Kidney (tissue), 14 donors: ENCODE results near the gene SCAMP2. TPM values are rescaled to one million over a fixed set of nuclear protein-coding genes. Genes with fewer than 3 reads are reported as not detected.

Experiments
- DNase-seq, 5 donors: peaks; one replicate each; pipeline ENCODE4 v3.0.0-alpha.2; 2013 to 2020
- FAIRE-seq: peaks from 2 replicates; lab custom pipeline; 2012; peaks lifted over from hg19 to GRCh38; lab: Jason Lieb, UNC
- H3K27ac ChIP-seq, 2 donors: one replicate each; pipeline ENCODE4 v1.7.0; 2013; ENCODE audit warnings: low read depth in 2 of 2, low read length in 2 of 2, inconsistent platforms in 1 of 2
- H3K27me3 ChIP-seq: one replicate; pipeline ENCODE4 v1.7.1; 2013; ENCODE audit warnings: low read length, inconsistent platforms; ENCODE audit not compliant: control insufficient read depth, insufficient read depth
- H3K36me3 ChIP-seq, 3 donors: one replicate each; pipeline versions ENCODE4 v1.7.0 to v1.7.1; 2013; ENCODE audit warnings: low read length in 3 of 3, control low read depth in 1 of 3, inconsistent platforms in 1 of 3; ENCODE audit not compliant: insufficient read depth in 3 of 3, control insufficient read depth in 2 of 3
- H3K4me1 ChIP-seq, 3 donors: one replicate each; pipeline versions ENCODE4 v1.7.0 to v1.7.1; 2013; ENCODE audit warnings: low read length in 3 of 3, inconsistent platforms in 1 of 3, low read depth in 1 of 3; ENCODE audit not compliant: control insufficient read depth in 2 of 3, insufficient read depth in 2 of 3
- H3K4me3 ChIP-seq, 3 donors: one replicate each; pipeline versions ENCODE4 v1.7.0 to v1.8.1; 2013; ENCODE audit warnings: low read length in 3 of 3, control low read depth in 1 of 3, inconsistent platforms in 1 of 3
- H3K9ac ChIP-seq, 3 donors: one replicate each; pipeline versions ENCODE4 v1.7.0 to v1.7.1; 2013; ENCODE audit warnings: low read length in 3 of 3, control low read depth in 1 of 3, inconsistent platforms in 1 of 3
- H3K9me3 ChIP-seq, 3 donors: one replicate each; pipeline versions ENCODE4 v1.7.0 to v1.7.1; 2013; ENCODE audit warnings: low read length in 3 of 3, control low read depth in 1 of 3, inconsistent platforms in 1 of 3; ENCODE audit not compliant: control insufficient read depth in 2 of 3, insufficient read depth in 1 of 3
- intact Hi-C: fragments of 100-400 bp; cut with DNase I; formaldehyde crosslinking; loops from one replicate; pipeline ENCODE4 v1.11.1; 2022
- polyA plus RNA-seq: library from polyadenylated mRNA; stranded (reverse); fragments of 350-450 nt; fragmentation: Illumina TruSeq; extraction: RNeasy Lipid Tissue Mini Kit (QIAGEN cat#74804); gene quantifications from one replicate; pipeline ENCODE4 v1.2.3, GENCODE V29; 2014; ENCODE audit warnings: low read depth, low replicate concordance; ENCODE audit not compliant: insufficient read depth
- total RNA-seq: library from RNA; stranded (reverse); fragmentation: NEBNext Ultra II Directional; extraction: Animal tissue kit (Norgen Biotek cat#: 25700); gene quantifications from one replicate; pipeline ENCODE4 v1.2.1, GENCODE V29; 2021
- TF ChIP-seq, protein P1 (sequence below): IDR thresholded peaks from 3 replicates; pipeline ENCODE4 v1.5.1; 2012; ENCODE audit warnings: mild to moderate bottlenecking, moderate library complexity, borderline replicate concordance; ENCODE audit not compliant: insufficient read depth; ENCODE audit errors: extremely low read depth
- donor health status: control.
- donor health status: control.
- donor health status: control.
- donor health status: control.
- donor health status: control.
- donor health status: DM: yes; HTN: yes; CAD: no.
- donor health status: Normal renal cell carcinoma (clear cell type).

Gene SCAMP2
- total and polyA plus RNA-seq, 2 donors from 2014 or later = 87.9 to 102 TPM

DNA sequence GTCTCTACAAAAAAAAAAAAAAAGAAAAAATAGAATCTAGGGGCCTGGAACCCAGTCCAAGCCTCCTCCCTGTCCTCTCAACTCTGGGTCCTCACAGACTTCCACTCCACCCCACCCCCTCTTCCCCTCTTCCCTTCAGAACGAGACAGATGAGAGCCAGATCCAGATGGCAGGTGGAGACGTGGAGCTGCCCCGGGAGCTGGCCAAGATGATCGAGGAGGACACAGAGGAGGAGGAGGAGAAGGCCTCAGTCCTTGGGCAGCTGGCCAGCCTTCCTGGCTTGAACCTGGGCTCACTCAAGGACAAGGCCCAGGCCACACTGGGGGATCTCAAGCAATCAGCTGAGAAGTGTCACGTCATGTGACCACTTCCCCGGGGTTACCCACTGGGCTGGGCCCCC is 43.2 kb downstream of the SCAMP2 start:
- intact Hi-C loops = no loop called here
- H3K27me3 ChIP-seq = peaks cover 4% of the 10 kb centered on the region
- no peak for FAIRE-seq

DNA sequence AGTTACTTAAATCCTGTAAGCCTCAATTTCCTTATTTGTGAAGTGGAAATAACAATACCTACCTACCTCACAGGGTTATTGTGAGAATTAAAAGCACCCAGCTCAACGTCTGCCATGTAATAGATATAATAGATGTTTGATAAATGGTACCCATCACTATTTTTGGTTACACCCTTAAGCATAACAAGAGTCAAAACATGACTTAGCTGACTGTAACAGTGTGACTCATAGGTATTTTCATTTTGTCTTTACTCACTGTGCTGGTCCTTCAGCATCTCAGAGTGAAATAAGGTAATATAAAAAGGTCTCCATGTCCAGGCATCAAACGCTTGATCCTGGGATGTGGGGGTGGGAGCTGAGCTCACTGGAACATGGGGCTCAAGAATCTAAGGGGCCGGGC is 43.7 kb downstream of the SCAMP2 start:
- no peaks in the 10 kb centered on the region for H3K4me1 ChIP-seq

More for the DNA sequence above, 43.2 kb downstream of the SCAMP2 start:
- Histone ChIP-seq H3K4me1 (no peaks in the 10 kb centered on the region), H3K4me3 (no peak overlapping the region), H3K36me3 (no peaks in the 10 kb centered on the region), H3K9me3 (no peaks in the 10 kb centered on the region), H3K27ac (no peak overlapping the region), H3K9ac (no peak overlapping the region)
- no peak for DNase-seq
- TF ChIP-seq, protein P1, sequence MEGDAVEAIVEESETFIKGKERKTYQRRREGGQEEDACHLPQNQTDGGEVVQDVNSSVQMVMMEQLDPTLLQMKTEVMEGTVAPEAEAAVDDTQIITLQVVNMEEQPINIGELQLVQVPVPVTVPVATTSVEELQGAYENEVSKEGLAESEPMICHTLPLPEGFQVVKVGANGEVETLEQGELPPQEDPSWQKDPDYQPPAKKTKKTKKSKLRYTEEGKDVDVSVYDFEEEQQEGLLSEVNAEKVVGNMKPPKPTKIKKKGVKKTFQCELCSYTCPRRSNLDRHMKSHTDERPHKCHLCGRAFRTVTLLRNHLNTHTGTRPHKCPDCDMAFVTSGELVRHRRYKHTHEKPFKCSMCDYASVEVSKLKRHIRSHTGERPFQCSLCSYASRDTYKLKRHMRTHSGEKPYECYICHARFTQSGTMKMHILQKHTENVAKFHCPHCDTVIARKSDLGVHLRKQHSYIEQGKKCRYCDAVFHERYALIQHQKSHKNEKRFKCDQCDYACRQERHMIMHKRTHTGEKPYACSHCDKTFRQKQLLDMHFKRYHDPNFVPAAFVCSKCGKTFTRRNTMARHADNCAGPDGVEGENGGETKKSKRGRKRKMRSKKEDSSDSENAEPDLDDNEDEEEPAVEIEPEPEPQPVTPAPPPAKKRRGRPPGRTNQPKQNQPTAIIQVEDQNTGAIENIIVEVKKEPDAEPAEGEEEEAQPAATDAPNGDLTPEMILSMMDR = no peak

DNA sequence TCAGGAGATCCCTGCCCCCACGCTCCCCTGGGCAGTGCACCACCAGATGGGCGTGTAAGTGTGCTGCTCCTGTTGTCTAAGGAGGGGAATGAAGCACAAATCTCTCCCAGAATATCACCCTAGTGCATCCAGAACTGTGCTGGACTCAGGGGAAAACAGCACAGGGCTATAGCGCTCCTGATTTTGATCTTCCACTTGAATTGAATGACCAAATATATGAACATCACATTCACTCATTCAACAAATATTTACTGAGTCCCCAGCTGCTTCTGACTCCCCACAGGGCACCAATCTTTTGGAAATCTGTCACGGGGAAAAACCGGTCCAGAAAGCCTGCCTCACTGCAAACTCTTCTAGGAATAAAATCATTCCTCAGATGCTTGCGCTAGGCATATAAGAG is 44.3 kb downstream of the SCAMP2 start:
- H3K4me3 ChIP-seq = no peak overlapping the region
- H3K27me3 ChIP-seq = peaks cover 4% of the 10 kb centered on the region
- intact Hi-C loops = no loop called here
- TF ChIP-seq, protein P1 = no peak
- H3K36me3 ChIP-seq = no peaks in the 10 kb centered on the region
- H3K4me1 ChIP-seq = no peaks in the 10 kb centered on the region
- H3K27ac ChIP-seq = no peak overlapping the region
- no peaks in the 10 kb centered on the region for H3K9me3 ChIP-seq
- FAIRE-seq (no peak), DNase-seq (no peak)
- H3K9ac ChIP-seq = no peak overlapping the region

More for the DNA sequence above, 43.7 kb downstream of the SCAMP2 start:
- FAIRE-seq (no peak), DNase-seq (no peak)
- Histone ChIP-seq H3K27me3 (peaks cover 4% of the 10 kb centered on the region), H3K4me3 (no peak overlapping the region), H3K36me3 (no peaks in the 10 kb centered on the region), H3K27ac (no peak overlapping the region), H3K9ac (no peak overlapping the region), H3K9me3 (no peaks in the 10 kb centered on the region)
- TF ChIP-seq, protein P1 = no peak
- intact Hi-C loops = no loop called here

DNA sequence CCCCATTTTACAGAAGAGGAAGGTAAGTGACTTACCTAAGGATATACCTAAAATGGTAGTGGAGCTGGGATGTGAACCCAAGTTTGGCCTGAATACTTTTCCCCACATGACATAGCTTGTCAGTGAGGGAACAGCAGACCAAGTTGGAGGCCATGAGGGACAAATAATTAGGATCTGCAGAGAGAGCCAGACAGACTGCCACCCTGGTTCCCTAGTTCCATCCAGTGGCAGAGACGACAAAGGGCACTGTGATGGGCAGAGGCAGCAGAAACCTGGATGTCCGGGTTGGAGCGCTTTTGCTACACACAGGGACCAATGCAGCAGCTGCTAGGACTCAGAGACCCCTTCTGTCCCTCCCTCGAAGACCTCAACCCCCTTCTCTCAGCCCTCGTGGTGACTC is 45.6 kb downstream of the SCAMP2 start:
- Histone ChIP-seq H3K36me3 (no peaks in the 10 kb centered on the region), H3K9me3 (no peaks in the 10 kb centered on the region), H3K9ac (no peak overlapping the region), H3K4me1 (no peaks in the 10 kb centered on the region), H3K27me3 (peaks cover 4% of the 10 kb centered on the region), H3K27ac (no peak overlapping the region), H3K4me3 (no peak overlapping the region)
- no peak for FAIRE-seq
- intact Hi-C loops = no loop called here
- TF ChIP-seq, protein P1 = no peak
- DNase-seq = no peak
